CD4-positive, CD25-positive, alpha-beta regulatory T cell (primary cell): ENCODE results near the gene HPCAL1. TPM values are rescaled to one million over a fixed set of nuclear protein-coding genes. Genes with fewer than 3 reads are reported as not detected.

Source experiments
- ATAC-seq, 2 donors: fragments of 150-1000 bp; cut with Tn5 transposase; one replicate each; pipeline ENCODE4 v1.10.0; 2021; ENCODE audit warnings: low read depth in 2 of 2, moderate number of reproducible peaks in 2 of 2, moderate library complexity in 1 of 2
- DNase-seq, 3 donors: peaks; one replicate each; pipeline versions ENCODE4 v3.0.0 to v3.0.0-alpha.2; 2012 to 2022; ENCODE audit warnings: mixed read lengths in 1 of 3
- H3K27ac ChIP-seq: one replicate; pipeline ENCODE4 v1.7.0; 2013; ENCODE audit warnings: mild to moderate bottlenecking, low read length; ENCODE audit not compliant: insufficient read depth, poor library complexity, severe bottlenecking
- H3K27me3 ChIP-seq: one replicate; pipeline ENCODE4 v1.7.0; 2013; ENCODE audit warnings: low read length; ENCODE audit not compliant: control insufficient read depth, insufficient read depth
- H3K36me3 ChIP-seq: one replicate; pipeline ENCODE4 v1.7.0; 2013; ENCODE audit warnings: mild to moderate bottlenecking, low read length, moderate library complexity; ENCODE audit not compliant: control insufficient read depth, insufficient read depth
- H3K4me1 ChIP-seq: 2 replicates; pipeline ENCODE4 v1.7.0; 2013; ENCODE audit warnings: mild to moderate bottlenecking, low read length; ENCODE audit not compliant: insufficient read depth, control insufficient read depth, poor library complexity, severe bottlenecking
- H3K4me3 ChIP-seq: one replicate; pipeline ENCODE4 v1.7.0; 2013; ENCODE audit warnings: low read depth, mild to moderate bottlenecking, low read length, moderate library complexity
- H3K9me3 ChIP-seq, 2 experiments: 1 replicate in 1 of 2; 2 replicates in 1 of 2; pipeline ENCODE4 v1.7.0; 2013; ENCODE audit warnings: low read length in 2 of 2, mild to moderate bottlenecking in 1 of 2, moderate library complexity in 1 of 2; ENCODE audit not compliant: control insufficient read depth in 2 of 2
- H3K27ac Mint-ChIP-seq, 3 donors: one replicate each; pipeline ENCODE4 v1.8.0; 2020 to 2022; ENCODE audit warnings: mild to moderate bottlenecking in 3 of 3, mixed read lengths in 3 of 3, moderate library complexity in 2 of 3
- H3K27me3 Mint-ChIP-seq: one replicate; pipeline ENCODE4 v1.8.0; 2022; ENCODE audit warnings: mild to moderate bottlenecking, mixed read lengths
- H3K36me3 Mint-ChIP-seq: one replicate; pipeline ENCODE4 v1.8.0; 2020; ENCODE audit warnings: mixed read lengths
- H3K4me1 Mint-ChIP-seq, 4 donors: one replicate each; pipeline ENCODE4 v1.8.0; 2020 to 2022; ENCODE audit warnings: mixed read lengths in 4 of 4, mild to moderate bottlenecking in 1 of 4
- H3K4me3 Mint-ChIP-seq, 4 donors: one replicate each; pipeline ENCODE4 v1.8.0; 2020 to 2022; ENCODE audit warnings: mild to moderate bottlenecking in 4 of 4, mixed read lengths in 4 of 4, moderate library complexity in 3 of 4
- H3K9me3 Mint-ChIP-seq, 7 donors: one replicate each; pipeline ENCODE4 v1.8.0; 2020 to 2022; ENCODE audit warnings: mixed read lengths in 7 of 7, mild to moderate bottlenecking in 3 of 7, moderate library complexity in 2 of 7
- polyA plus RNA-seq, 4 donors: library from polyadenylated mRNA; unstranded; fragments of 300-500 nt; fragmentation: Illumina TruSeq; gene quantifications; one replicate each; pipeline ENCODE4 v1.2.3, GENCODE V29; 2021
- total RNA-seq: library from RNA; stranded (reverse); gene quantifications from one replicate; pipeline ENCODE4 v1.2.3, GENCODE V29; 2022

Gene HPCAL1
- total and polyA plus RNA-seq, 5 donors from 2014 or later, result 33.8 to 95.6 (median 84.8) TPM

DNA sequence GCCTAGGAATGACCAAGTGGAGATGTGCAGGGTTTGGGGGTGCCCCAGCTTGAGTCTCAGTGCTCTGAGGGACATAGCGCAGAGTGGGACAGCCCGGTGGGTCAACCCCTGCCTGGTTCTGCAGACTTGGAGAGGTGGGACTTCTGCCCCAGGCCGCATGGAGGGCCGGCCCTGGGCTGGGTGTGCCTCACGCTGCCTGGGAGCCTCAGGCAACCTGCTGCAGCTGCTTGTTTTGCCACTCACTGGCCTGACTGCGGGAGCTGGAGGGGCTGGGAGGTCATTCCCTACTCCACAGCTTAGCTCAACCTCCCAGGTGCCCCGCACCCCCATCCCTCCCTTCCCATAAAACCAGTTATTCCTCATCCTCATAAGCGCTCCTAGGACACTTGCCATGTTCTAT, 112.3 kb downstream of the HPCAL1 start:
- DNase-seq (no peak), ATAC-seq (no peak)
- Mint-ChIP-seq H3K36me3 (peaks cover 12% of the 10 kb centered on the region), H3K27ac (no peak overlapping the region), H3K4me3 (no peak overlapping the region), H3K4me1 (peaks cover 0 to 9% (median 0%) of the 10 kb centered on the region in 4 donors), H3K9me3 (no peaks in the 10 kb centered on the region), H3K27me3 (no peaks in the 10 kb centered on the region)
- no peaks in the 10 kb centered on the region for H3K9me3 ChIP-seq
- peaks cover 9% of the 10 kb centered on the region for H3K36me3 ChIP-seq
- H3K4me3 ChIP-seq, result no peak overlapping the region
- no peaks in the 10 kb centered on the region for H3K4me1 ChIP-seq
- H3K27ac ChIP-seq, result no peak overlapping the region
- H3K27me3 ChIP-seq, result no peaks in the 10 kb centered on the region

DNA sequence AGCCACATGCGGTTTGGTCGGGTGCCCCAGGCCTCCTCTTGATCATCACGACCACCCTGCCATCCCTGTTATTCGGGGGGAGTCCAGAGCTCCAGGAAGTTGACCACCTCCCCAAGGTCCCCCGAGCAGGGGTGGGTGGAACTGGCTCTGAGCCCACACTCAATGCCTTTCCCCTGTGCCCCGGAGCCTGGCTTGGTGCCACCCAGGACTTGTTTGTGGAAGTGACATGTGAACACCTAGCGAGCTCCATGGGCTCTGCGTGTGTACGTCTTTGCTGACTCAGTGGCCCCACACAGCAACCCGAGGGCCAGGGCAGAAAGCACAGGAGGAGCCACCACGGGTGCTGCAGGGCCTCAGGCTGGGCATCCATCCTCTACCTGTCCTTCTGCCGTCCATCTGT, 112.9 kb downstream of the HPCAL1 start:
- Mint-ChIP-seq H3K27me3 (no peaks in the 10 kb centered on the region), H3K4me3 (no peak overlapping the region), H3K4me1 (peaks cover 0 to 6% (median 0%) of the 10 kb centered on the region in 4 donors), H3K27ac (peak overlapping the region in 1 of 3 donors; percentile 52), H3K36me3 (peaks cover 12% of the 10 kb centered on the region), H3K9me3 (no peaks in the 10 kb centered on the region)
- Histone ChIP-seq H3K36me3 (peaks cover 13% of the 10 kb centered on the region), H3K4me3 (no peak overlapping the region), H3K9me3 (no peaks in the 10 kb centered on the region), H3K4me1 (no peaks in the 10 kb centered on the region), H3K27ac (no peak overlapping the region), H3K27me3 (no peaks in the 10 kb centered on the region)
- DNase-seq (no peak), ATAC-seq (no peak)

DNA sequence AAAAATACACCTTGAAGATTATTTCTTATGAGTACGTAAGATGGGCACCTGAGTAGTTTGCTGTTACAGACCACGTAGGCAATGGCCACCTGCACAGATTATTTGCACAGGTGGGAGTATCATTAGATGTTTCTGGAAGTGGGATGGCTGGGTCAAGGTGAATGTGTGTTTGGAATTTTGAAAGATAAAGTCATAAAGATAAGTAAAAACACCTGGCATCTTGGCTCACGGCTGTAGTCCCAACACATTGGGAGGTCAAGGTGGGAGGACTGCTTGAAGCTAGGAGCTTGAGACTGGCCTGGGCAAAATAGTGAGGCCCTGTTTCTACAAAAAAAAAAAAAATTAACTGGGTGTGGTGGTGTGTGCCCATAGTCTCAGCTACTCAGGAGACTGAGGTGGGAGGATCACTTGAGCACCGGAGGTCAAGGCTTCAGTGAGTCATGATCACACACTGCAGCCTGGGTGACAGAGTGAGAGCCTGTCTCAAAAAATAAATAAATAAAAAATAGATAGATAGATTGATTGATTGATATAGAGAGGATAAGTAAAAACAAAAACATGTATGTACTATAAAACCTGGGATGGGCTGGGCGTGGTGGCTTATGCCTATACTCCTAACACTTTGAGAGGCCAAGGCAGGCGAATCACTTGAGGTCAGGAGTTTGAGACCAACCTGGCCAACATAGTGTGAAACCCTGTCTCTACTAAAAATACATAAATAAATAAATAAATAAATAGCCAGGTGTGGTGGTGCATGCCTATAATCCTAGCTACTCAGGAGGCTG, 115.0 kb downstream of the HPCAL1 start:
- Histone ChIP-seq H3K36me3 (peaks cover 25% of the 10 kb centered on the region), H3K9me3 (no peaks in the 10 kb centered on the region), H3K4me1 (no peaks in the 10 kb centered on the region), H3K27me3 (no peaks in the 10 kb centered on the region), H3K27ac (no peak overlapping the region), H3K4me3 (no peak overlapping the region)
- Mint-ChIP-seq H3K4me3 (peak overlapping the region in 1 of 4 donors; percentile 18), H3K4me1 (peaks cover 0 to 6% (median 0%) of the 10 kb centered on the region in 4 donors), H3K36me3 (peaks cover 19% of the 10 kb centered on the region), H3K9me3 (no peaks in the 10 kb centered on the region), H3K27me3 (no peaks in the 10 kb centered on the region), H3K27ac (no peak overlapping the region)
- ATAC-seq, result no peak
- DNase-seq, result no peak

- H3K9me3 ChIP-seq, result no peaks in the 10 kb centered on the region
- no peak for DNase-seq
- H3K27me3 ChIP-seq, result no peaks in the 10 kb centered on the region
- H3K4me3 ChIP-seq, result no peak overlapping the region
- Mint-ChIP-seq H3K27ac (no peak overlapping the region), H3K27me3 (no peaks in the 10 kb centered on the region), H3K4me3 (no peak overlapping the region), H3K4me1 (peaks cover 0 to 6% (median 0%) of the 10 kb centered on the region in 4 donors), H3K9me3 (no peaks in the 10 kb centered on the region), H3K36me3 (peaks cover 23% of the 10 kb centered on the region)
- ATAC-seq, result no peak
- peaks cover 39% of the 10 kb centered on the region for H3K36me3 ChIP-seq
- H3K27ac ChIP-seq, result no peak overlapping the region
- H3K4me1 ChIP-seq, result no peaks in the 10 kb centered on the region
Measured at GRCh38 chr2:10419553-10420257, 117.0 kb downstream of the HPCAL1 start.

DNA sequence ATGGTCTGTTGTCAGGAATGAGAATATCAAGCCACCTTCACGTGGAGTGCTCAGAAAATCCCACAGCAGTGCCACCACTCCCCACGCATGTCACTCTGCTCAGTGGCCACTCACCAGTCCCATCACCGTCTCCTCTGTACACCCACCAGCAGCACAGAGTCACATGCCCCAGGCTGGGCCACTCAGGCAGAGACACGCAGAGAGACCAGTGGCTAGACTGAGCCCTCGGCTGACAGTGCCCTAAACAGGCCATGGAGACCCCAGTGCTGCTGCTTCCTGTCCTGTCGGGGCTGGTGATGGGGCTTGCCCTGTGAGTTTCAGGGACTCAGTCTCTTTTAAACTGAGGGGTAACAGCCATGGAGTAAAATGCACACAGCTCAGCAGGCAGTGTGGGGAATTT, 119.5 kb downstream of the HPCAL1 start:
- Mint-ChIP-seq H3K4me3 (no peak overlapping the region), H3K36me3 (peaks cover 24% of the 10 kb centered on the region), H3K9me3 (no peaks in the 10 kb centered on the region), H3K27me3 (no peaks in the 10 kb centered on the region), H3K4me1 (peaks cover 0 to 4% (median 0%) of the 10 kb centered on the region in 4 donors), H3K27ac (no peak overlapping the region)
- H3K4me3 ChIP-seq, result no peak overlapping the region
- no peak overlapping the region for H3K27ac ChIP-seq
- ATAC-seq (no peak), DNase-seq (no peak)
- no peaks in the 10 kb centered on the region for H3K9me3 ChIP-seq
- peaks cover 50% of the 10 kb centered on the region for H3K36me3 ChIP-seq
- H3K4me1 ChIP-seq, result no peaks in the 10 kb centered on the region
- no peaks in the 10 kb centered on the region for H3K27me3 ChIP-seq

DNA sequence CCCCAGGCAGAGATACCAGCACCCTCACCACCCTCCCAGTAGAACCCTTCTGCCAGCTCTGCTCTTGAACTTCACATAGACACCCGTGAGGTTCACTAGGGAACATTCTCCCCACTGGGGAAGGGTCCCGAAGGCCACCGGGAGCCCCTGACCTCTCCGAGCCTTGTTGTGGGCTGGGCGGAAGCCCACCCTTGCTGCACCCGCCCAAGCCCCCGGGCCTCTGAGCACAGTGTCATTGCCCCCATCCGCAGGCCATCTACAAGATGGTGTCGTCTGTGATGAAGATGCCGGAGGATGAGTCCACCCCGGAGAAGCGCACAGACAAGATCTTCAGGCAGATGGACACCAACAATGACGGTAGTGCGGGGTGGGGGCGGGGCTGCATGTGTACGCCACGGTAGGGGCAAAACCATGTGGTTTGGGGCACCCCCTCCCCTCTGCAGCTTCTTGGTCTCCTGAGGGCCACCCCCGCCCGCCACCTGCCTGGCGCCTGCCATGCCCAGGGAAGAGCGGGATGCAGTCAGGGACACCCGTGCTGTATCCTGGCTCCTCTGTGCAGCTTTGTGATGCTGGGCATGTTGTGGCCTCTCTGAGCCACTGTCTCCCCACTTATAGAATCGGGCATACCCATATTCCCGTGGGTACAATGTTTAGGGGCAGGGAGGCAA, 120.2 kb downstream of the HPCAL1 start:
- Histone ChIP-seq H3K36me3 (peaks cover 55% of the 10 kb centered on the region), H3K9me3 (no peaks in the 10 kb centered on the region), H3K4me3 (no peak overlapping the region), H3K27me3 (no peaks in the 10 kb centered on the region), H3K27ac (no peak overlapping the region), H3K4me1 (no peaks in the 10 kb centered on the region)
- DNase-seq, result no peak
- no peaks in the 10 kb centered on the region for H3K9me3 Mint-ChIP-seq
- H3K27me3 Mint-ChIP-seq, result no peaks in the 10 kb centered on the region
- H3K27ac Mint-ChIP-seq, result peak overlapping the region in 1 of 3 donors; percentile 79
- no peak for ATAC-seq
- H3K4me3 Mint-ChIP-seq, result no peak overlapping the region
- H3K36me3 Mint-ChIP-seq, result peaks cover 28% of the 10 kb centered on the region
- H3K4me1 Mint-ChIP-seq, result peaks cover 0 to 4% (median 0%) of the 10 kb centered on the region in 4 donors

DNA sequence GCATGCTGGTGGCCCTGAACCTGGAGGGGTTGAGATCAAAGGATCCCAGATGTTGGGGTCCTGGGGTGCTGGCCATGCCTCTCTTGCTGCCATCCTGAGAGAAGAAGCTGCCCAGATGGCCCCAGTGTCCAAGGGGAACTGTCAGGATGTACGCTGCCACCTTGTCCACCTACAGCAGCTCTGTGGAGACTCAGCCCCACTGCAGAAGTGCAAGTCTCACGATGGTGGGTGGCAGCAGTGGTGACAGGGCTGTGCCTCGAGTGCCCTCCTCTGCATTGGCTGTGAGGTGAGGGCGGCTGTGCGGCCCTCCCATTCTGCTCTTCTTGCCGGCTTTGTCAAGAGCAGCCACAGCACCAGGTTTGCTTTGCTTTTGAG, 120.7 kb downstream of the HPCAL1 start:
- H3K36me3 Mint-ChIP-seq, result peaks cover 26% of the 10 kb centered on the region
- Histone ChIP-seq H3K4me1 (no peaks in the 10 kb centered on the region), H3K9me3 (no peaks in the 10 kb centered on the region), H3K36me3 (peaks cover 55% of the 10 kb centered on the region), H3K27ac (no peak overlapping the region), H3K4me3 (no peak overlapping the region), H3K27me3 (no peaks in the 10 kb centered on the region)
- peak overlapping the region in 1 of 3 donors; percentile 79 for H3K27ac Mint-ChIP-seq
- H3K9me3 Mint-ChIP-seq, result no peaks in the 10 kb centered on the region
- DNase-seq (no peak), ATAC-seq (no peak)
- H3K27me3 Mint-ChIP-seq, result no peaks in the 10 kb centered on the region
- H3K4me1 Mint-ChIP-seq, result peaks cover 0 to 3% (median 0%) of the 10 kb centered on the region in 4 donors
- H3K4me3 Mint-ChIP-seq, result no peak overlapping the region
